ENCODE measurements around the gene EXT2. TPM values are rescaled to one million over a fixed set of nuclear protein-coding genes. Genes with fewer than 3 reads are reported as not detected.

The EXT2 gene
- total RNA-seq, 1 donor, result 174 TPM

DNA sequence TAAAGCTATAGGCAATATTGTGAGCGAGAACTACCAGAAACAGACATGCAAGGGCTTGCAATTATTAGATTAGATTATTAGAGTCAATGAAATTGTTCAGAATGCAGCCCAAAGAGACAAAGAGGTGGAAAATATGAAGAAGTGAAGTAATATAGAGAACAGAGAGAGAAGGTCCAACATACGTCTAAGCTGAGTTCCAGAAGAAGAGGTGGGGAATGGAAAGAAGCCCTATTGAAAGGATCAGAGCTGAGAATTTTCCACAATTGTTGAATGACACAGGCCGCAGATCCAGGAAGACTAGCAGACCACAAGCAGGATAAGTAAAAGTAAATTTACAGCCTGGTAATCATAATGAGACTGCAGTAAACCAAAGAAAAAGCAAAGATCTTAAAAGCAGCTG, 93.2 kb downstream of the EXT2 start:
- H4K20me1 ChIP-seq (ENCODE audit: insufficient read depth, low read length), result peaks cover 8% of the 10 kb centered on the region
- no peaks in the 10 kb centered on the region for H3K4me1 ChIP-seq (ENCODE audit: insufficient read depth, low read length)
- TF ChIP-seq CTCF (IDR thresholded peaks at IDR 0.05; ENCODE audit: extremely low read depth, low read depth, low read length), result no peak
- DNase-seq (ENCODE audit: insufficient read length, low spot score, missing footprints), result no peak
- no peaks in the 10 kb centered on the region for H3K27me3 ChIP-seq (ENCODE audit: insufficient read depth, low read length)
- H3K9me3 ChIP-seq (ENCODE audit: low read depth, low read length), result peaks cover 4% of the 10 kb centered on the region
- H3K36me3 ChIP-seq (ENCODE audit: insufficient read depth, low read length), result peaks cover 6% of the 10 kb centered on the region
- no peaks in the 10 kb centered on the region for H3K79me2 ChIP-seq (ENCODE audit: insufficient read depth, low read length)
- H2AFZ ChIP-seq (ENCODE audit: low read length), result no peak overlapping the region
- H3K27ac ChIP-seq (ENCODE audit: low read depth, low read length), result no peak overlapping the region
- no peak overlapping the region for H3K4me3 ChIP-seq (ENCODE audit: insufficient read depth, low read length)
- no peak overlapping the region for H3K4me2 ChIP-seq (ENCODE audit: insufficient read depth, low read length)

DNA sequence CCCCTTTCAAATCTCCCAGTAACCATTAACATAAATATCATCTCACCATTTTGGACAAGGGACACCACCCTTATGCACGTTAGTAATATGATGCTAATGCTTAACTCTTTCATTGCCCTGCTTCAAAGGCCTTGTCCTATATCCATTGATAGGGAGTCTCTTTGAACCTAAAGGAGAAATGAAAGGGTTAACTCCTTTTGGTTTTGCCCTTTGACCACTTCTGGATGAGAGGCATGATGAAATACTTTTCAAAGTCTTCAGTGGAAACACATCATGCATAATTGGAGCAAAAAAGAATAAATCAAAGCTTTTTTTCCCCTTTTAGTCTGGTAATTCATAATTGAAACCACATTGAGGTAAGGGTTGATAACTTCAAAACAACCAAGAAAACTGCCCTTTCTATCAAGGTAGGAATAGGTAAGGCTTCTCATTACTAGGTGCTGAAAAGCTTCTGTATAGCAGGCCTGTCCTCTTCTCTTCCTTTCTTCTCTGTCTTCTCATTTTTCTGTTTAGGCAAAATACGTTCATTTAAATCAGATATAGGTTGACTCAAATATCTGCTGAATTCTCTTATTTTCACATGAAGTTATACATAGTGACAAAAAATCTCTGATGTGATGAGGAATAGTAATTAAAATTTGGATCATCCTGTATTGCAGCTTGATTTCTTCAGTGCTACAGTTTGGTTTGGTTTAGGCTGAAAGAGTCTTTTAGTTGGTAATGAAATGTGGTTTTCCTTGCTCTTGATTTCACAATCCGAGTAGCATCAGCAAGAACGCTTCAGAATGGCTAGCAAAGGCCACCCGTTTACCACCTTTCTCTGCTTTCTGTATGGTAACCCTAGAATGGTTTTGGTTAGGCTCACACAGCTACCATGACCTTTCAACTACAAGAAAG, 94.8 kb downstream of the EXT2 start:
- Histone ChIP-seq H4K20me1 (ENCODE audit: insufficient read depth, low read length) (peaks cover 8% of the 10 kb centered on the region), H3K4me2 (ENCODE audit: insufficient read depth, low read length) (no peak overlapping the region), H2AFZ (ENCODE audit: low read length) (no peak overlapping the region), H3K27me3 (ENCODE audit: insufficient read depth, low read length) (no peaks in the 10 kb centered on the region), H3K4me3 (ENCODE audit: insufficient read depth, low read length) (no peak overlapping the region), H3K4me1 (ENCODE audit: insufficient read depth, low read length) (no peaks in the 10 kb centered on the region), H3K36me3 (ENCODE audit: insufficient read depth, low read length) (peaks cover 6% of the 10 kb centered on the region), H3K27ac (ENCODE audit: low read depth, low read length) (no peak overlapping the region), H3K9me3 (ENCODE audit: low read depth, low read length) (peaks cover 4% of the 10 kb centered on the region), H3K79me2 (ENCODE audit: insufficient read depth, low read length) (no peaks in the 10 kb centered on the region)
- no peak for DNase-seq (ENCODE audit: insufficient read length, low spot score, missing footprints)
- no peak for TF ChIP-seq CTCF (IDR thresholded peaks at IDR 0.05; ENCODE audit: extremely low read depth, low read depth, low read length)

DNA sequence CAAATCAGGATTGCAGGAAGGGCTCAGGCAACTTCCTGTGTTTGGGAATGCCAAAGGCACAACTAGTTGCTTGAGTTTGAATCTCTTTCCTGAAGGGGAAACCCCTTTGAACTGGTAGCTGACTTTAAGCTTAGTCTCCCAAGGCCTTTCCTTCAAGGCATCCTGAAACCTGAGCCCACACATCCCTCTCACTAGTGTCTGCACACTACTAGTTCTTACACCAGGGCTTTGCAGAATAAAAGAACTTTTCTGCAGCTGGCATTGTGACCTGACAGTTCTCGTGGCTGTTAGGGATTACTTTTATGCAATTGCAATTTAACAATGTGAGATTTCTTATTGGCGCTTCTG, 95.4 kb downstream of the EXT2 start:
- Histone ChIP-seq H3K27ac (ENCODE audit: low read depth, low read length) (no peak overlapping the region), H2AFZ (ENCODE audit: low read length) (no peak overlapping the region), H3K4me2 (ENCODE audit: insufficient read depth, low read length) (no peak overlapping the region), H4K20me1 (ENCODE audit: insufficient read depth, low read length) (peaks cover 8% of the 10 kb centered on the region), H3K9me3 (ENCODE audit: low read depth, low read length) (peaks cover 4% of the 10 kb centered on the region), H3K4me3 (ENCODE audit: insufficient read depth, low read length) (no peak overlapping the region), H3K4me1 (ENCODE audit: insufficient read depth, low read length) (no peaks in the 10 kb centered on the region), H3K36me3 (ENCODE audit: insufficient read depth, low read length) (peaks cover 6% of the 10 kb centered on the region), H3K27me3 (ENCODE audit: insufficient read depth, low read length) (no peaks in the 10 kb centered on the region), H3K79me2 (ENCODE audit: insufficient read depth, low read length) (no peaks in the 10 kb centered on the region)
- TF ChIP-seq CTCF (IDR thresholded peaks at IDR 0.05; ENCODE audit: extremely low read depth, low read depth, low read length), result no peak
- no peak for DNase-seq (ENCODE audit: insufficient read length, low spot score, missing footprints)

- no peak for TF ChIP-seq CTCF (IDR thresholded peaks at IDR 0.05; ENCODE audit: extremely low read depth, low read depth, low read length)
- H3K4me3 ChIP-seq (ENCODE audit: insufficient read depth, low read length), result no peak overlapping the region
- H3K27ac ChIP-seq (ENCODE audit: low read depth, low read length), result no peak overlapping the region
- H3K4me1 ChIP-seq (ENCODE audit: insufficient read depth, low read length), result no peaks in the 10 kb centered on the region
- no peak for DNase-seq (ENCODE audit: insufficient read length, low spot score, missing footprints)
- no peaks in the 10 kb centered on the region for H3K79me2 ChIP-seq (ENCODE audit: insufficient read depth, low read length)
- H3K4me2 ChIP-seq (ENCODE audit: insufficient read depth, low read length), result no peak overlapping the region
- H4K20me1 ChIP-seq (ENCODE audit: insufficient read depth, low read length), result peaks cover 8% of the 10 kb centered on the region
- peaks cover 6% of the 10 kb centered on the region for H3K36me3 ChIP-seq (ENCODE audit: insufficient read depth, low read length)
- no peak overlapping the region for H2AFZ ChIP-seq (ENCODE audit: low read length)
- no peaks in the 10 kb centered on the region for H3K27me3 ChIP-seq (ENCODE audit: insufficient read depth, low read length)
- H3K9me3 ChIP-seq (ENCODE audit: low read depth, low read length), result peaks cover 4% of the 10 kb centered on the region
These were observed 96.0 kb downstream of the EXT2 start for GRCh38 chr11:44191322-44192016.
